ENCODE measurements around the gene VWA8.
"Not testable (repeated sequence)": the region's sequence is repeated elsewhere in the genome, so short reads cannot be mapped to it uniquely, and the experiment has no call there.

The VWA8 gene

DNA sequence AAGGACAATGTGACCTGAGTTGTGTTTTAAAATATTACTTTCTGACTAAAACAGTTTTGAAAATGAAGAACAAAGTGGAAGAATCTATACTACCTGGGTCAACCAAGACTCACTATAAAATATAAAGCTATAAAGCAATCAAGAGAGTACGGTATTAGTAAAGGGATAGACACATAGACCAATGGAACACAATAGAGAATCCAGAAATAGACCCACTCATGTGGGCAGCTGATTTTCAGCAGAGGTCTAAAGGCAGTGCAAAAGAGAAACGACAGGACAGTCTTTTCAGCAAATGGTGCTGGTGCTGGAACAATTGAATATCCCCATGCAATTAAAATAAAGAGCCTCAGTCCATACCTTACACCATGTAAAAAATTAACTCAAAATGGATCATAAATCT lies 278.9 kb downstream of the VWA8 start:
- no peak for DNase-seq (ENCODE audit: low spot score)

- DNase-seq (ENCODE audit: low spot score) = no peak
Measured at GRCh38 chr13:41681587-41681986, 279.3 kb downstream of the VWA8 start.

- DNase-seq (ENCODE audit: low spot score) = no peak
Measured at GRCh38 chr13:41680900-41681299, 280.0 kb downstream of the VWA8 start.

DNA sequence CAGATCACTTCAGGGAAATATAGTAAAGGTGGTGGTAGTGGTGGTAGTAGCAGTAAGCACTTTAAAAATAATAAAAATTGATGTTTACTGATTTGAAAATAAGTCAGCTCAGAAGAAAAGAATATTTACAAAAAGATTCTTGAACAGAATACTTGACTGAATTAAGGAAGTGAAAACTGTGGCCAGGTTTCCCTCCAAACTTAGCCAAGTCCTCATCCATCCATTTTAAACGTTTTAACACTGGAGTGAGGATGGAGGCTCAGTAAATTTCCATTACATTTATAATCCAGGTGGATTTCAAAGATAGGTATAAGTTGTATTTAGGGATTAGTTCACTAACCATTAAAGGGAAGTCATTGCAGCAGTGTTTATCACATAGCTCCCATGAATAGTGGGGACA lies 282.1 kb downstream of the VWA8 start:
- no peak for DNase-seq (ENCODE audit: low spot score)

DNA sequence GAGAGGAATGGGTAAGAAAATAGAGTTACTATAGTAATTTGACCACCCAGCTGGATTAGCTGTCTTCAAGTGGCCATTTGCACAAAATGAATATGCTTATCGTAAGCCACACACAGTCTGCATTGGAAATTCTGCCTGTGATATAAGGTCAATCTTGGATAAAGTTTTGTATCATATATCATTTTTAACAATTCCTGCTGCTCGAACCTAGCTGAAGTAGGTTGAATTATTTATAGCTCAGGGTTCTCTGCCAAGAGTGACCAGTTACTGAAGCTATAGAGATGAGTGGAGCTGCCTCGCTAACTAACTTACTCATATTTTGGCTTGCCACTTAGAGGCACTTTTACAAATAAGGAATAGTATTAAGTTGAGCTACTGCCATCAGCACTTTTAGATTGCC lies 282.7 kb downstream of the VWA8 start:
- DNase-seq (ENCODE audit: low spot score) = no peak

DNA sequence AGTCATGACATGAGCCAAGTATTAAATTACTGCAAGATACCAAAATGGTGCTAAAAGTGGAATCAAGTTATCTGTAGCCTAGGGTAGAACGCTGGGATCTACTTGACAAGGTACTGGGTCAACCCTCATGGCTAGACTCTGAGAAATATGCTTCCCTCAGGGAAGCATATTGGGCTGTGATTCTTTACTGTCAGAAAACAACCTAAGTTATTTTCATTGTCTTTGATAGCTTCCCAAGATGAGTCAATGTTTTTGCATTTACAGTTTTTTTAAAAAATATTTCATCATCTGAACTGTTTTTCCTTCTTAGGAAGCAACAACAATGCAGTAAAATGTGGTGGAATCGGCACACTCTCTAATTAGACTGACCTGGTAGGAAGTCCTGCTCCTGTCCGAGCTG lies 285.6 kb downstream of the VWA8 start:
- no peak for DNase-seq (ENCODE audit: low spot score)

DNA sequence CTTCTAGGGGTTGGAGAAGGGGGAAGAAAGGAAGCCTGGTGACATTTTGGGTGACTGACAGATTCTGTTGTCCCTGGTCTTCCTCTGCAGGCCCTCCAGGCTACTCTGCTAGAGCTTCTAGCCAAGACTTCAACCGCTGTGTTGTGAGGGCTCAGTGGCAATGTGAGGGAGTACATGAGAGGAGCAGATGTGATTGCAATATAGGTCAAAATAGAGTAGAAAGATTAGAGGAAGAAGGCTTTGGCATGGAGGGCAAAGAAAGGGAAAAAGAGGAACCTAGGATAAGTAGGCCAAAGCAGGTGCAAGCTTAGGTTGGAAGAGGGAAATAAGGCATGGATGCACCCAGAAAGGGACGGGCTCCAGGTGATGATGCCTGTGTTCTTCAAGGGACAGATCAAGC lies 286.7 kb downstream of the VWA8 start:
- no peak for DNase-seq (ENCODE audit: low spot score)

GRCh38 chr13:41673640-41674039 lies 287.3 kb downstream of the VWA8 start:
- DNase-seq (ENCODE audit: low spot score) = no peak

GRCh38 chr13:41670873-41671443 lies 290.0 kb downstream of the VWA8 start:
- no peak for DNase-seq (ENCODE audit: low spot score)

DNA sequence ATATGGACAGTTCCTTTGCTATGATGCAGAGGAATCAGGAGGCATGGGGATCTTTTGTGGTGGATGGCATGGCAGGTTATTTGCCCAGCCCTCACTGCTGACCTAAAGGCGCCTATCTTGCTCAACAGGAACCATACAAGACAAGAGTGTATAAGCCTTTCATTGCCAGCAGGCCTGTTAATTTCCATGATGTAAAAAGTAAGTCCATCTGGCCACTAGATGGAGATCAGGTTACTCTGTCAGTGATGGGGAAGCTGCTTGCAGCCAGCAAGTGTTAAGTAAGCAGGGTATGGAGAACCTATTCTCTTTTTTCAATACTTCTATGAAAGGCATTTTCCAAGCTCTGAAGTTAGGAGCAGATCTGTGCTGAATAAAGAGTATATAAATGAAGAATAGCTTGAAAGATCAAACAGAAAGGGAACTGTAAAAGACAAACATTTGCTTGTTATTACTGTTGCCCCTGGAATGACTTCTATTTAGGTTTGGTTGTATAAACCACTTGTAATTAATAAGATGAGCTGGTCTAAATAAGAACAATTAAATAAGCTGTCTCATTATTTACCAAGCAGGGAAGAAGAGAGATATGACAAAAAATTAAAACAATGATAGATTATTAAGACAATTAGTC lies 292.7 kb downstream of the VWA8 start:
- DNase-seq (ENCODE audit: low spot score) = peak; percentile 54

DNA sequence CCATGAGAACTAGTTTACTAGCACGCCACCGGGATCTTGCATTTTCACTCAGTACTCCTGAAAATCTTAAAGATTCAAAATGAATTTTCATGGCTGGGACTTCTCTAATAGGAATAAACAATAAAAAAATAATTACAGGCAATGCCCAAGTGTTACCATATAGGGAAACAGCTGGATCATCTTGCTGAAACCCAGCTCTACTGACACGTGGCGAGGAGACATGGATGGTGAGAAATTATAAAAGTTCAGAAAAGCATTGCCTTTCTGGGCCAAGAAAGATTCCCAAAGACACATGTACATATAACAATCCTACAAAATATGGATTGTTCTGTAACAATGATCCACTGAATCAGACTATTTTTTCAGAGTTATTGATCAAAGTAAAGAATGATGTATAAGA lies 294.3 kb downstream of the VWA8 start:
- DNase-seq (ENCODE audit: low spot score) = no peak

DNA sequence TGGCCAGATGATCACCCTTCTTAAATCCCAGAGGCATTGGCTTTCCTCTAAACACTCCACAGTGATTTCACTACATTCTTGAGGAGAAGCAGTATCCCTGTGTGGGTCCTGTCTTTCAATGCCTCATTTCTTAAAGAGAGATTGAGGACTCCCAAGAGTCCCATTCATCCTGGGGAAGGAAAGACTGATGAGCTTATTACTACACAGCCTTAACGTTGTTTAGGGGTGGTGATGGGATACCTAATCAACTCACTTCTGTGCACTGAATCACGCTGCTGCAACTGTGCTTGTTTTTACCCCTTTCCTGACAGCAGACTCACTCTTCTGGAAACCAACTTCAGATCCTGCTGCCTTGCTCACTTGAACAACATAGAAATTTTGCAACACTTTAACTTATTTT lies 300.5 kb downstream of the VWA8 start:
- no peak for DNase-seq (ENCODE audit: low spot score)

DNA sequence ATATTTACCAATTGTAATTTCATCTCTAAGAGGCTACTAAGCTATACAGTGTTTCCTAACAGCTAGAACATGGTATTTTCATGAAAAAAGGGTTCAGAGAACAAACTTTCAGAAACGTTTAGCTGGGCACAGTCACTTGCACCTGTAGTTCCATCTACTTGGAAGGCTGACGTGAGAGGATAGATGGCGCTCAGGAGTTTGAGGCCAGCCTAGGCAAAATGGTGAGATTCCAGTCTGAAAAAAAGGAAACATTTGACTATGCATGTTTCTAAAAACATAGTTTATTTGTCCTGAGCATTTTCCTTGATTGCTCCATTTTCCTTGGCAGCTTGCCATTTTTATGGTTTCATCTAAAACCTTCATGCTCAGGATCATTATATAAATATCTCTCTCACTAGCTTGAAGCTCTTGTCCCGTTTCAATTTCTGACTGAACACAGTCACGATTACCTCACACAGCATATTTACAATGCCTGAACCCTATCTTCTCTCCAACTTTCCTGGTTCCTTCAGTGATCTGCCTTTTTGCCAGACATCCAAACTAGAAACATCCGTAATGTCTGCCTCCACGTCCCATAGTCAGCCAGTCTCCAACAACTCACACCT lies 302.8 kb downstream of the VWA8 start:
- DNase-seq (ENCODE audit: low spot score) = no peak

DNA sequence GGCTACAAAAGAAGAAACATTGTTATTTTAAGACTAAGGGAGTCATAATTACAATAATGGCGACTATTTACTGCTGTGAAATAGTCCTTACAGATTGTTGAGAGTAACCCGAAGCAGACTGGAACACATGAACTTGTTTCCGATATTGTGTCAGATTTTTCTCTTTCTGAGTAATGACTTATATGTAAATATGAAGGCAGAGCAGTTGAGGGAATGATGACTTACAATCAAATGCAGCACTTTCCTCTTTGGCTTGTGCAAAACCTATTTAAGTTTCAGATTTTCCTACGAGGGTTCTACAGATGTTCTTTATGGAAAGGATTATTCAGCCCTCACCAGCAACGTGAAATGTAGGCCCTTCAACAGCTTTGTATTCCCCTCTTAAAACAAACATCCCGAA lies 304.9 kb downstream of the VWA8 start:
- no peak for DNase-seq (ENCODE audit: low spot score)

- DNase-seq (ENCODE audit: low spot score) = no peak
Measured at GRCh38 chr13:41654796-41655195, 306.1 kb downstream of the VWA8 start.

- peak; percentile 64 for DNase-seq (ENCODE audit: low spot score)
Measured at GRCh38 chr13:41652735-41653361, 308.1 kb downstream of the VWA8 start.

- no peak for DNase-seq (ENCODE audit: low spot score)
Measured at GRCh38 chr13:41651413-41652058, 309.4 kb downstream of the VWA8 start.

GRCh38 chr13:41650706-41651105 lies 310.2 kb downstream of the VWA8 start:
- no peak for DNase-seq (ENCODE audit: low spot score)

DNA sequence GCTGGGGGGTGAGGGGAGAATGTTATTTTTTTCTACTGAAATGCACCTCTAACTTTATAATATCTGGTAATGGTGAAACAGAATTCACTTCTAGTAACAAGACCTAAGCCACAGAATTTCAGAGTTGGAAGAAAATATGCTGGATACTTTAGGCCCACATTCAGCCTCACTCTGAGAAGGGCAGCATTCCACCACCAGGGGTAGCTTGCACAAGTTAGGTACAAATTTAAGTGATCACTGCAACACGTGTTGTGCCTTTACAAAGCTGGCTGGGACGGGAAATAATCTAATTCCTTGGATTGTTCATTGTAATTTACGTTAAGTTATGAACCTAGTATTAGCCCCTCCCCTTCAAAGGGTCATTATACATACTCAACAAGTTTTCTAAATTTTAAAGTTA lies 311.2 kb downstream of the VWA8 start:
- no peak for DNase-seq (ENCODE audit: low spot score)

DNA sequence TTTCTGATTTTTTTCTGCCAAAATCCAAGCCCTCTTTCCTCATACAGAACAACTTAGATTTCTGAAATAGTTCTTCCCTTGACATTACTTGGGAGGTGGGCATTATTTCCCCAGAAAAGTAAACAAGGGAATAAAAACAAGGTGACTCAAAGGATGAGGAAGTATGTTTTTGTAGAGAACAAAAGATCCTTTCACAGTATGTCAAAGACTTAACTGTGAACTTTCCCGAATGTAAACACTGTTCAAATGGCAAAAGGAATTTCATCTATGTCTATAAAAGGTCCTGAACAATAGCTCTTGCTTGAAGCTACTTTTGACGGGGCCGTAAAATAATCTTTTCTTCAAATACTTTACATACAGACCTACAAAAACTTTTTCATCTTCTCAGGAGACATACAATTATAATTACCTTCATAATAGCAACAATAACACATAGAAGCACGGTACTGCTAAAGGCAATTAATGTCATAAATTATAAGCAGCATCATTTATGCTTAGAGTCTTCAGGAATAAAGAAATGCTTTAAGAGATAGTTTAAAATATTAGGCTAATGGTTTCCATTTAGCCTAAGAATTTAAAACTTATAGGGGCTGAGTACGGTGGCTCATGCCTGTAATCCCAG lies 312.5 kb downstream of the VWA8 start:
- no peak for DNase-seq (ENCODE audit: low spot score)

- not testable (repeated sequence) for DNase-seq (ENCODE audit: low spot score)
Measured at GRCh38 chr13:41647699-41648313, 313.1 kb downstream of the VWA8 start.

DNA sequence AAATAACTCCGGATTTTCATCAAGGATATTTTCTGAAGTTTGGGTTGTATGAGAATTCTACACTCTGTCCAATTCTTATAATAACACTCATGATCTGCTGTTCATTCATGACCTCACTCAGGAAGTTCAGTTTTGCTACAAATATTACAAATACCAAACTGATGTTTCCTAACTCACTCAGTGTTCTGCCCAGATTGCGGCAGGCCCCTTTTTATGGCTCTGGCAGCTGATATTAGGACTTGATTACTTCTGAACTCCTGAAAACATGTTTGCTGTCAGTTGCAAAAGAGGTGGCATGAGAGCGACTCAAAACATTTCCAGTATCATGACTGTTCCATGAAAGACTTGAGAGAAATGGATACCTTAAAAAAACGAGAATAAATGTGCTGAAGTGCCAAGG lies 315.6 kb downstream of the VWA8 start:
- no peak for DNase-seq (ENCODE audit: low spot score)
